Fibroblast of skin of left quadriceps (primary cell): Measurements from ENCODE around the gene CIAPIN1.

ENCODE experiments used
- DNase-seq, 2 experiments: peaks; one replicate each; pipeline ENCODE4 v3.0.0-alpha.2; 2013; ENCODE audit warnings: low read depth in 2 of 2

The CIAPIN1 gene

GRCh38 chr16:57447186-57447962, at the start of gene CIAPIN1, which contains the start of gene COQ9:
TSS of gene CIAPIN1 (minus strand) at chr16:57447385. CDS start at chr16:57440928, 6,457 bp downstream.
TSS of gene COQ9 (plus strand) at chr16:57447479. CDS start at chr16:57447506, 27 bp downstream.
- peak; percentile 80 to 81 for DNase-seq

- DNase-seq = no peak
Measured at GRCh38 chr16:57493767-57494166, 46.6 kb upstream of the CIAPIN1 start.

- DNase-seq = no peak
Measured at GRCh38 chr16:57489229-57489628, 42.0 kb upstream of the CIAPIN1 start.

- no peak for DNase-seq
Measured at GRCh38 chr16:57486858-57487834, 40.0 kb upstream of the CIAPIN1 start.

DNA sequence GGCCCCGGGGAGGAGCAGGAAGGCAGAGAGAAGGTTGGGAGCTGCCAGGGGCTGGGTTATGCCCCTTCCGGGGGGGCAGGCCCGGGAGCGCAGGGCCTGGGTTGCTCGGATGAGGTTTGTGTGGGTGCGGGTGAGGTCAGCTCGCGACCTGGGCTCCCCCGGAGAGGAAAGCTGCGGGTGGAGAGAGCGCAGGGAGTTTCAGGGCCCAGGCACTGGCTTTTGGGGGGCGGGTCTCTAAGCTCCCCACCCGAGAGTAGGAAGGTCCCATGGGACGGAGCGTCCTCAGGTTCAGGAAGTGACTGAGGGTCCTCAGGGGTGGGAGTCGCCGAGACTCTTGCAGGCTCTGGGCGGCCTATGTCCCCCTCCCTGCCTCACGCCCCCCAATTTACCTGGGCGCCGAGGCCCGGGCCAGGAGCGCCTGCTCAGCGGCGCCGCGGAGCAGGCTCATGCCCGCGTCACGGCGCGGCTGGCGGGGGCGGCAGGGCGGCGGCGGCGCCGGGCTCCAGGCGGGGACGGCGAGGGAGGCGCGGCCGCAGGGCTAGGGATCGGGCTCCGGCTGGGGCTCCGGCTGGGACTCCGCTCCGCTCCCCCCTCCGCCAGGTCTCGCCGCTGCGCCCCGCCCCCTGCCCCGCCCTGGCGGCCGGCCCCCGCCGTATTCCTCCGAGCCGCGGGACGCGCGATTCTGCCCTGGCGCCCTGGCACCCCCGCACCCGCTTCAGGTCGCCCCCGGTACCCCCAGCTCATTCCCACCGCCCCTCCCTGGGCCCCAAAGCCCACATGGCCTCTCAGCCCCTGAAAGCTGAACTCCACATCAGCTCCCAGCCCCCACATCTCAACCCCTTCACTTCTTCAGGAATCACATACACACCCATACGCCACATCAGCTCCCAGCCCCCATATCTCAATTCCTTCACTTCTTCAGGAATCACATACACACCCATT, 39.0 kb upstream of the CIAPIN1 start, which contains the start of gene DOK4:
Gene DOK4 (minus strand): TSS at position 578 of the 942 bp plus-strand sequence. CDS start 6,986 bp downstream, outside the sequence.
- DNase-seq = peak; percentile 23

DNA sequence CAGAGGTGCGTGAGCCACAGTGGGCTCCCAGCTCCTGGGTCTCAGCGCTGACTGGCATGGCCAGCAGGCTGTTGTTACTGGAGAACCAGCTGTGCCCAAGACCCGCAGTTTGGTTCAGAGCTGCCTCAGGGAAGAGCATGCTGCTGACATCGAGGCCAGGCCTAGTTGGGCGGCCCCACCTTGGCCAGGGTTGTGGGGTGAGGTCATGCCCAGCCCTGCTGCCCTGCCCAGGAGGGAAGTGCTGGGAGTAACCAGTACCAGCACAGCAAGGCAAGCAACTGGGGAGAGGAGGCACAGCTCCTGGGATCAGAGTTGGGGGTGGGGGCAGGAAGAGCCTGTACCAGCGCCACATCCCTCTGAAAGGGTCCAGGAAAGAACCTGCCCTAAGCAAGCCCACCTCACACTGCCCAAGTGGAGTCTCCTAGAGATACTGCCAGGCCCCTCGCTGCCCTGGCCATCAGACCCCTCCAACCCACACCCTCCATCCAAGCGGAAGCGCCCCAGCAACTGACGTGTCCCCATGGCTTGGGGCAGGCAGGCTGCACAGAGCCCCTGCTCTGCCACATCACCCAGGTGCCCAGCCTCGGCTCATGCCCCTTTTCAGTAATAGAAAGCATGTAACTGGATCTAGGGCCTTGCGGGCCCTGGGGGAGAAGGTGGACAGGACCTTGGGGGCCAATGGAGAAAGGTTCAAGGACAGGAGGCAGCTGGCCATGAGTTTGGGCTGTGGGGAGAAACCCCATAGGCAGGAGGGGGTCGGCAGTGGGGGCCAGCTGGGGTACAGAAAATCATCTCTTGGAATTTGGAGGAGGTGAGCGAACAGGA, 38.1 kb upstream of the CIAPIN1 start:
- DNase-seq = no peak

- DNase-seq = no peak
Measured at GRCh38 chr16:57484515-57485005, 37.4 kb upstream of the CIAPIN1 start.

- DNase-seq = no peak
Measured at GRCh38 chr16:57483725-57484514, 36.7 kb upstream of the CIAPIN1 start.

GRCh38 chr16:57482845-57483545, 35.8 kb upstream of the CIAPIN1 start:
- DNase-seq = no peak

DNA sequence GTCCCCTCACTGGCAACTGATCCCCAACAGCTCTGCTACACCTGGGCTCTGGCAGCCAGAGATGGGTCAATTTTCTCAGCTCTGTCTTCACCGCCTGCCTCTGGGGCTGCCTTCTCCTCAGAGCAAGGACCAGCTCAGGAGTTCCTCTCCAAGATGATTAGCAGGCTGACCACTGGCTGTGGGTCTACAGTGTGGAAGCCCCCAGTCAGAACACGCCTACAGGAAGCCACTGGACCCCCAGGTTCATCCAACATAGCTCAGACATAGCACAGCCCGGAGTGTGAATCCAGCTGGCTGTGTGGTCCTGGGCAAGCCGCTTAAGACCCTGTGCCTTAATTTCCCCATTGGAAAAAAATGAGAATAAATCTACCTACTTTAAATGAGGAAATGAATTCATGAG, 34.2 kb upstream of the CIAPIN1 start:
- no peak for DNase-seq

DNA sequence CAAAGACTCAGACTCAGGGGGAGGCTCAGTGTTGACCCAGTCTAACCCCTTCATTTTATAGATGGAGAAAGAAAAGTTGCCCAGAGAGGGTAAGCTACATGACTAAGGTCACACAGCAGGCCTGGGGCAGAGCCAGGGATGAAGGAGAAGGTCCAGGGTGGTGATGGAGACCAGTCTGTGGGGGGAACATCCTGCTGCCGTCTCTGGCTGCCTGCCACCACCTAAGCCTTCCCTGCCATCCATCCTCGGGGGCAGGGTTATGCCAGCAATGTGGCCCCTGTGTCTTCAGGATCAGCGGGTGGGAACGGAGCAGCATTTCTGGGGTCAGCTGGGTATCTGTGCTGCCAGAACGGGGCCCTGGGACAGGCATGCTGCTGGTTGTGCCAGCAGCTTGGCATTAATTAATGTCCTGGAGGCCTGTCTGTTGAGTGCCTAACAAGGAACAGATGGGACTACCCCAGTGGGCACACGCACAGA, 33.6 kb upstream of the CIAPIN1 start:
- DNase-seq = no peak

- DNase-seq = no peak
Measured at GRCh38 chr16:57479976-57480753, 33.0 kb upstream of the CIAPIN1 start.

GRCh38 chr16:57479205-57479975, 32.2 kb upstream of the CIAPIN1 start:
- peak; percentile 38 to 39 for DNase-seq

- DNase-seq = no peak
Measured at GRCh38 chr16:57478396-57479204, 31.4 kb upstream of the CIAPIN1 start.

DNA sequence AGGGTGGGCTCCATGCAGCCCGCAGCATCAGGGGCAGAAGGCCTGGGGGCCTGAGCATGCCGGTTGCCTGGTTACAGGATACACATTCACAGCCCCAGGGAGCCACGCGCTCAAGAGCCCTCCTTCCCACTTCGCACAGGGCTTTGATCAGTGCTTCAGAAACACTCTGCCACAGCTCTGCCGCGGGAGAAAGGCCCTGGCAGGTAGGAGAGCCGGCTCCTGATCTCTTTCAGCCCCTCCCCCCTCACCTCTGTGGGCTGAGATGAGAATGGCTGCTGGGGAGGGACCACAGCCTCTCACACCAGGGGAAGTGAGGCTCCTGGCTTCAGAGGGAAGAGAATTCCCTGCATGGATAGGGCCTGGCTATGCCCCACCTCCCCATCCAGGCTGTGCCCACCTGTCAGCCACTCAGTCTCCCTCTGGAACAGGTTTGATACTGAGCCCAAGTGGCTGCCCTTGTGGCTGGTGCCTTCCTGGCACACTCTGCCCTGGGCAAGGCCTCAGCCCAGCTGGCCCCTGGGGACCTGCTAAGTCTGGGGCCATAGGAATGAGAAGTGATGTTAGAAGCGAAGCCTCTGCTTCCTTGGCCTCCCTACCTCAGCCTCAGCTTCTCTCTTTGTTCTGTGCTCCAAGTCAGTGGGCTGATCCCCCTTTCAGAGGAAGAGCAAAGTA, 30.5 kb upstream of the CIAPIN1 start:
- DNase-seq = no peak
